DND-41 (cell line): ENCODE measurements around the gene PHF19.
A peak's percentile ranks its signal among the peaks of the same experiment; 100 is the strongest.

Source experiments
- ATAC-seq: fragments of 200-7000 bp; cut with Tn5 transposase; 3 replicates; pipeline ENCODE4 v1.9.1; 2021; ENCODE audit warnings: low read depth; ENCODE audit not compliant: insufficient read depth
- DNase-seq: peaks from one replicate; pipeline ENCODE4 v3.0.0-alpha.2; 2020
- H2AFZ ChIP-seq: 2 replicates; pipeline ENCODE4 v1.6.0; 2012; ENCODE audit warnings: low read depth, low read length
- H3K27ac ChIP-seq: 2 replicates; pipeline ENCODE4 v1.5.1; 2012; ENCODE audit warnings: low read length, inconsistent platforms
- H3K27me3 ChIP-seq: fragments of 200-600 bp; sonication (generic); 2 replicates; pipeline ENCODE4 v1.6.0; 2012; ENCODE audit warnings: low read length, mild to moderate bottlenecking, inconsistent platforms; ENCODE audit not compliant: insufficient read depth, poor library complexity
- H3K36me3 ChIP-seq: 2 replicates; pipeline ENCODE4 v1.5.1; 2012; ENCODE audit warnings: low read length, inconsistent platforms; ENCODE audit not compliant: insufficient read depth
- H3K4me1 ChIP-seq: 2 replicates; pipeline ENCODE4 v1.5.1; 2012; ENCODE audit warnings: mild to moderate bottlenecking, low read length; ENCODE audit not compliant: insufficient read depth
- H3K4me2 ChIP-seq: 2 replicates; pipeline ENCODE4 v1.6.0; 2012; ENCODE audit warnings: mild to moderate bottlenecking, moderate library complexity, low read length, inconsistent platforms; ENCODE audit not compliant: insufficient read depth
- H3K4me3 ChIP-seq, 2 experiments: fragments of 200-600 bp in 1 of 2; shearing (Covaris generic) in 1 of 2; 2 replicates each; pipeline ENCODE4 v1.5.1; 2012 to 2016; ENCODE audit warnings: inconsistent platforms in 2 of 2, low read length in 2 of 2, mild to moderate bottlenecking in 2 of 2, low read depth in 1 of 2, moderate library complexity in 1 of 2
- H3K79me2 ChIP-seq: 2 replicates; pipeline ENCODE4 v1.6.0; 2012; ENCODE audit warnings: low read length, inconsistent platforms; ENCODE audit not compliant: insufficient read depth
- H3K9ac ChIP-seq: 2 replicates; pipeline ENCODE4 v1.6.0; 2012; ENCODE audit warnings: low read depth, mild to moderate bottlenecking, inconsistent platforms, low read length, moderate library complexity
- H3K9me3 ChIP-seq: 2 replicates; pipeline ENCODE4 v1.5.1; 2012; ENCODE audit warnings: low read length, moderate library complexity, mild to moderate bottlenecking, inconsistent platforms; ENCODE audit not compliant: insufficient read depth, severe bottlenecking
- H4K20me1 ChIP-seq: 2 replicates; pipeline ENCODE4 v1.6.0; 2012; ENCODE audit warnings: low read length; ENCODE audit not compliant: insufficient read depth
- CTCF ChIP-seq: IDR thresholded peaks from 2 replicates; pipeline ENCODE4 v1.5.1; 2012; ENCODE audit warnings: borderline replicate concordance, low read length, moderate library complexity, mild to moderate bottlenecking; ENCODE audit not compliant: poor library complexity, severe bottlenecking; ENCODE audit errors: extremely low read depth
- EZH2 ChIP-seq: IDR thresholded peaks from 3 replicates; pipeline ENCODE4 v1.6.1; 2012; ENCODE audit warnings: borderline replicate concordance, low read depth, mild to moderate bottlenecking, moderate library complexity, low read length, inconsistent platforms; ENCODE audit not compliant: severe bottlenecking

Gene PHF19

GRCh38 chr9:120894321-120895148 lies 17.5 kb upstream of the PHF19 start:
- H3K27me3 ChIP-seq = no peaks in the 10 kb centered on the region
- no peak for DNase-seq

GRCh38 chr9:120893611-120894307 lies 16.8 kb upstream of the PHF19 start:
- peak overlapping the region; percentile 67 for H3K27ac ChIP-seq
- DNase-seq (no peak), ATAC-seq (no peak)

More at GRCh38 chr9:120894321-120895148, 17.5 kb upstream of the PHF19 start:
- no peak overlapping the region for H3K4me3 ChIP-seq
- H3K79me2 ChIP-seq = no peaks in the 10 kb centered on the region
- peak overlapping the region; percentile 39; the same call in 1 of the 2 replicates for H3K27ac ChIP-seq
- H4K20me1 ChIP-seq = no peaks in the 10 kb centered on the region
- no peaks in the 10 kb centered on the region for H3K9me3 ChIP-seq
- no peaks in the 10 kb centered on the region for H3K36me3 ChIP-seq
- H2AFZ ChIP-seq = no peak overlapping the region
- TF ChIP-seq EZH2 (no peak), CTCF (no peak)
- no peak for ATAC-seq
- no peak overlapping the region for H3K4me2 ChIP-seq
- H3K4me1 ChIP-seq = peaks cover 59% of the 10 kb centered on the region
- no peak overlapping the region for H3K9ac ChIP-seq

GRCh38 chr9:120892748-120893610 lies 16.0 kb upstream of the PHF19 start:
- DNase-seq (peak; percentile 80), ATAC-seq (peak; percentile 69)
- peak overlapping the region; percentile 77 for H3K27ac ChIP-seq

More at GRCh38 chr9:120893611-120894307, 16.8 kb upstream of the PHF19 start:
- Histone ChIP-seq H3K4me2 (no peak overlapping the region), H3K79me2 (no peaks in the 10 kb centered on the region), H3K4me3 (no peak overlapping the region), H3K9ac (no peak overlapping the region), H3K4me1 (peaks cover 59% of the 10 kb centered on the region), H2AFZ (no peak overlapping the region), H4K20me1 (no peaks in the 10 kb centered on the region), H3K9me3 (no peaks in the 10 kb centered on the region), H3K36me3 (no peaks in the 10 kb centered on the region), H3K27me3 (no peaks in the 10 kb centered on the region)
- TF ChIP-seq CTCF (no peak), EZH2 (no peak)

More at GRCh38 chr9:120892748-120893610, 16.0 kb upstream of the PHF19 start:
- Histone ChIP-seq H3K27me3 (no peaks in the 10 kb centered on the region), H3K4me2 (no peak overlapping the region), H3K4me3 (no peak overlapping the region), H3K9me3 (no peaks in the 10 kb centered on the region), H3K9ac (no peak overlapping the region), H3K36me3 (no peaks in the 10 kb centered on the region), H2AFZ (no peak overlapping the region), H4K20me1 (no peaks in the 10 kb centered on the region), H3K79me2 (no peaks in the 10 kb centered on the region), H3K4me1 (peaks cover 54% of the 10 kb centered on the region)
- TF ChIP-seq CTCF (no peak), EZH2 (no peak)
